IMR-90 (cell line): ENCODE measurements around the gene MYO1F. TPM values are rescaled to one million over a fixed set of nuclear protein-coding genes. Genes with fewer than 3 reads are reported as not detected.

ENCODE experiments used
- ATAC-seq: fragments of 200-7000 bp; cut with Tn5 transposase; 2 replicates; pipeline ENCODE4 v1.9.1; 2020; ENCODE audit warnings: low read depth, mild to moderate bottlenecking, moderate library complexity
- BruUV-seq: library from RNA; stranded (reverse); fragments of 400-500 nt; replicated peaks from 2 replicates; lab custom pipeline; 2021; lab: Mats Ljungman, UMichigan
- CTCF ChIA-PET: fragments of 300-600 bp; formaldehyde crosslinking; extraction: SDS; loops from one replicate; lab custom pipeline; 2021; ENCODE audit warnings: antibody characterized with exemption; lab: Yijun Ruan, JAX
- POLR2A ChIA-PET: fragments of 300-600 bp; sonication (Branson Sonifier 250); formaldehyde crosslinking; loops from one replicate; lab custom pipeline; 2022; ENCODE audit warnings: antibody characterized with exemption; ENCODE audit not compliant: unreplicated experiment; lab: Charles Lee
- DNase-seq: peaks from one replicate; pipeline ENCODE4 v3.0.0; 2013
- H2AFZ ChIP-seq: replicated peaks from 2 replicates; pipeline ENCODE3; 2013; ENCODE audit warnings: low read length, mild to moderate bottlenecking; ENCODE audit not compliant: poor library complexity
- H2AK5ac ChIP-seq: 2 replicates; pipeline ENCODE4 v1.6.1; 2013; ENCODE audit warnings: low read depth, low read length, inconsistent platforms
- H2AK9ac ChIP-seq: replicated peaks from 2 replicates; pipeline ENCODE3; 2013; ENCODE audit warnings: mild to moderate bottlenecking, low read depth, low read length, moderate library complexity; ENCODE audit not compliant: poor library complexity
- H2BK120ac ChIP-seq: 2 replicates; pipeline ENCODE4 v1.6.1; 2013; ENCODE audit warnings: low read depth, low read length, inconsistent platforms
- H2BK15ac ChIP-seq: 3 replicates; pipeline ENCODE4 v1.6.1; 2013; ENCODE audit warnings: low read depth, low read length, inconsistent platforms
- H2BK20ac ChIP-seq: 2 replicates; pipeline ENCODE4 v1.6.1; 2013; ENCODE audit warnings: low read depth, mild to moderate bottlenecking, inconsistent platforms, low read length, moderate library complexity
- H2BK5ac ChIP-seq: 2 replicates; pipeline ENCODE4 v1.6.1; 2013; ENCODE audit warnings: mild to moderate bottlenecking, low read depth, low read length, inconsistent platforms; ENCODE audit not compliant: poor library complexity, severe bottlenecking
- H3K14ac ChIP-seq: replicated peaks from 2 replicates; pipeline ENCODE4 v1.6.1; 2013; ENCODE audit warnings: low read depth, low read length, inconsistent platforms
- H3K18ac ChIP-seq: 2 replicates; pipeline ENCODE4 v1.6.1; 2013; ENCODE audit warnings: low read depth, low read length, control low read depth
- H3K23ac ChIP-seq: 2 replicates; pipeline ENCODE4 v1.6.1; 2013; ENCODE audit warnings: low read depth, low read length, inconsistent platforms
- H3K27ac ChIP-seq: 2 replicates; pipeline ENCODE4 v1.5.1; 2013; ENCODE audit warnings: mild to moderate bottlenecking, control low read depth, low read length; ENCODE audit not compliant: insufficient read depth
- H3K27me3 ChIP-seq: 2 replicates; pipeline ENCODE4 v1.6.1; 2013; ENCODE audit warnings: low read length; ENCODE audit not compliant: control insufficient read depth, insufficient read depth
- H3K36me3 ChIP-seq: 2 replicates; pipeline ENCODE4 v1.6.1; 2013; ENCODE audit warnings: low read length, mixed read lengths; ENCODE audit not compliant: control insufficient read depth, insufficient read depth
- H3K4ac ChIP-seq: 2 replicates; pipeline ENCODE4 v1.6.1; 2013; ENCODE audit warnings: low read depth, low read length, inconsistent platforms
- H3K4me1 ChIP-seq: 2 replicates; pipeline ENCODE4 v1.6.1; 2013; ENCODE audit warnings: low read length, mixed read lengths; ENCODE audit not compliant: control insufficient read depth, insufficient read depth
- H3K4me2 ChIP-seq: 2 replicates; pipeline ENCODE4 v1.6.1; 2013; ENCODE audit warnings: low read depth, mild to moderate bottlenecking, control low read depth, low read length, moderate library complexity
- H3K4me3 ChIP-seq: 2 replicates; pipeline ENCODE4 v1.5.1; 2013; ENCODE audit warnings: low read depth, mild to moderate bottlenecking, control low read depth, low read length, moderate library complexity; ENCODE audit not compliant: insufficient read depth
- H3K56ac ChIP-seq: 2 replicates; pipeline ENCODE4 v1.6.1; 2013; ENCODE audit warnings: low read length, inconsistent platforms; ENCODE audit not compliant: insufficient read depth; ENCODE audit errors: extremely low read depth
- H3K79me1 ChIP-seq, 2 experiments: 2 replicates each; pipeline ENCODE4 v1.6.1; 2013; ENCODE audit warnings: low read length in 2 of 2, inconsistent platforms in 1 of 2, low read depth in 1 of 2
- H3K9ac ChIP-seq: 2 replicates; pipeline ENCODE4 v1.6.1; 2013; ENCODE audit warnings: low read depth, low read length, control low read depth
- H3K9me1 ChIP-seq: 2 replicates; pipeline ENCODE4 v1.6.1; 2013; ENCODE audit warnings: low read length, inconsistent platforms; ENCODE audit not compliant: insufficient read depth
- H3K9me3 ChIP-seq: 2 replicates; pipeline ENCODE4 v1.6.1; 2013; ENCODE audit warnings: low read length; ENCODE audit not compliant: control insufficient read depth, insufficient read depth
- H4K20me1 ChIP-seq: 2 replicates; pipeline ENCODE4 v1.6.1; 2013; ENCODE audit warnings: low read length, inconsistent platforms; ENCODE audit not compliant: insufficient read depth
- H4K5ac ChIP-seq: 2 replicates; pipeline ENCODE4 v1.6.1; 2013; ENCODE audit warnings: mild to moderate bottlenecking, low read depth, low read length, control low read depth
- H4K8ac ChIP-seq, 2 experiments: 2 replicates each; pipeline ENCODE4 v1.6.1; 2013; ENCODE audit warnings: low read depth in 2 of 2, low read length in 2 of 2, control low read depth in 1 of 2, inconsistent platforms in 1 of 2
- H4K91ac ChIP-seq: 2 replicates; pipeline ENCODE4 v1.6.1; 2013; ENCODE audit warnings: low read depth, low read length, inconsistent platforms; ENCODE audit not compliant: insufficient read depth
- CEBPB ChIP-seq: IDR thresholded peaks from 2 replicates; pipeline ENCODE4 v1.6.1; 2012; ENCODE audit warnings: low read depth, low read length, improper control_type of control experiment
- ELK1 ChIP-seq: fragments of 150-350 bp; IDR thresholded peaks from 2 replicates; pipeline ENCODE4 v1.6.1; 2016; ENCODE audit warnings: low read depth, mild to moderate bottlenecking, low read length, moderate library complexity, borderline replicate concordance
- NFE2L2 ChIP-seq: fragments of 150-350 bp; IDR thresholded peaks from 2 replicates; pipeline ENCODE4 v1.6.1; 2016; ENCODE audit warnings: low read depth, mild to moderate bottlenecking, low read length
- RFX5 ChIP-seq: IDR thresholded peaks from 2 replicates; pipeline ENCODE4 v1.8.0; 2012; ENCODE audit warnings: low read depth, mild to moderate bottlenecking, low read length, moderate library complexity
- SMC3 ChIP-seq: fragments of 150-350 bp; IDR thresholded peaks from 2 replicates; pipeline ENCODE4 v1.6.1; 2016; ENCODE audit warnings: low read depth, mild to moderate bottlenecking, antibody characterized with exemption, low read length, moderate library complexity
- WGBS, 2 experiments: methylation state at CpG; one replicate each; pipeline versions ENCODE4 v1.1.5 to v1.1.7; 2013; ENCODE audit warnings: missing lambda C conversion rate in 2 of 2; ENCODE audit not compliant: insufficient read length in 1 of 2; ENCODE audit errors: extremely low coverage in 2 of 2; 5-methylcytosine and 5-hydroxymethylcytosine counted together
- dilution Hi-C: fragments of 300-500 bp; cut with HindIII; formaldehyde crosslinking; loops from one replicate; pipeline ENCODE4 v1.14.3; 2018; ENCODE audit warnings: low sequenced_read_pairs; ENCODE audit not compliant: unreplicated experiment
- in situ Hi-C: fragments of 300-500 bp; cut with MboI; formaldehyde crosslinking; loops from 3 replicates; pipeline ENCODE4 v1.14.3; 2019; ENCODE audit warnings: low sequenced_read_pairs, inconsistent platforms, mixed read lengths
- intact Hi-C: fragments of 100-400 bp; cut with micrococcal nuclease; formaldehyde crosslinking; loops from 2 replicates; pipeline ENCODE4 v1.10.0; 2022
- polyA plus RNA-seq, 3 experiments: library from polyadenylated mRNA; depleted of rRNA; stranded (reverse); fragments of >200 nt; gene quantifications; 2 replicates each; pipeline ENCODE4 v1.2.3, GENCODE V29; 2012; ENCODE audit warnings: low replicate concordance in 1 of 3
- total RNA-seq: library from RNA; depleted of rRNA; stranded (reverse); fragments of >200 nt; gene quantifications from 2 replicates; pipeline ENCODE4 v1.2.3, GENCODE V29; 2012

MYO1F gene
- total and polyA plus RNA-seq, 2 of the 4 experiments (the other 2 are of a cell fraction): 0.14 to 0.18 TPM

DNA sequence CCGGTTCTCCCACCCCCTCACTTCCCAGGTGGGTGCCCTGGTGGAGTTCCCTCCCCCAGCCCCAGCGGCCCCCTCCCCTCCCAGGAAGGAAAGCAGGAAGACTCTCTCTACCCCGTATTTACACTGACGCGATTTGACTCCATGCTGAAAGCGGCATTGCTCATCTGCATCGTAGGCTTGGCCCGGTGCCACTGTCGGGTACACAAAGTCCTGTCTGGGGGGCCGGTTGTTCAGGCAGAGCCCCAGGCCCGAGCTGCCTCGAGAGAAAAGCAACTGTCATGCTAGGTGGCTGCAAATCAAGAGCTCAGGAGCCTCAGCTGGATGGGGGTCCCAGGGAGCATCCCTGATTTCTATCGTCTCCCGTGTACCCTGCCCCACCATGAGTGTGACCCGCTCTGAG lies 18.4 kb upstream of the MYO1F start:
- H3K18ac ChIP-seq: no peak overlapping the region
- H4K91ac ChIP-seq: no peak overlapping the region
- BruUV-seq: no TSS peak
- H2AFZ ChIP-seq: no peak overlapping the region
- H3K36me3 ChIP-seq: peaks cover 15% of the 10 kb centered on the region; the same call in 1 of the 2 replicates
- H4K20me1 ChIP-seq: peaks cover 6% of the 10 kb centered on the region; the same call in 1 of the 2 replicates
- DNase-seq: no peak
- H3K14ac ChIP-seq: no peak overlapping the region
- H3K27ac ChIP-seq: no peak overlapping the region
- no peak overlapping the region for H2BK120ac ChIP-seq
- H2BK5ac ChIP-seq: no peak overlapping the region
- no peak overlapping the region for H2AK5ac ChIP-seq
- no peaks in the 10 kb centered on the region for H3K9me3 ChIP-seq
- 0 out of 2 replicates have a peak, but pooled peaks cover 3% of the 10 kb centered on the region for H3K9me1 ChIP-seq
- H2BK15ac ChIP-seq: no peak overlapping the region
- POLR2A ChIA-PET: no interaction called here
- 55% methylated on average over 8 of the region's 15 CpGs; no CpG with 5 or more reads in 1 of the 2 experiments for WGBS, 2 experiments
- H3K4me2 ChIP-seq: no peak overlapping the region
- no peak overlapping the region for H3K23ac ChIP-seq
- no peak overlapping the region for H4K5ac ChIP-seq
- H3K4ac ChIP-seq: no peak overlapping the region
- no peak overlapping the region for H3K9ac ChIP-seq
- H3K27me3 ChIP-seq: peaks cover 2% of the 10 kb centered on the region; the same call in 1 of the 2 replicates
- no peaks in the 10 kb centered on the region for H3K79me1 ChIP-seq
- intact Hi-C loops (no loop called here), dilution Hi-C loops (no loop called here), in situ Hi-C loops (no loop called here)
- no peak for TF ChIP-seq ELK1
- TF ChIP-seq RFX5: no peak
- TF ChIP-seq CEBPB: no peak
- no peak for TF ChIP-seq NFE2L2
- no peak for TF ChIP-seq SMC3
- H3K56ac ChIP-seq: no peak overlapping the region
- no peak overlapping the region for H2BK20ac ChIP-seq
- H2AK9ac ChIP-seq: no peak overlapping the region
- no peak for ATAC-seq
- H3K4me3 ChIP-seq: no peak overlapping the region
- no peak overlapping the region for H4K8ac ChIP-seq
- CTCF ChIA-PET: no interaction called here
- H3K4me1 ChIP-seq: no peaks in the 10 kb centered on the region
